ENCODE results near the gene ANKS3. TPM values are rescaled to one million over a fixed set of nuclear protein-coding genes. Genes with fewer than 3 reads are reported as not detected.

Gene ANKS3
- total RNA-seq, 6 experiments from 2014 or later, result 16.7 to 23.1 (median 19.7) TPM

DNA sequence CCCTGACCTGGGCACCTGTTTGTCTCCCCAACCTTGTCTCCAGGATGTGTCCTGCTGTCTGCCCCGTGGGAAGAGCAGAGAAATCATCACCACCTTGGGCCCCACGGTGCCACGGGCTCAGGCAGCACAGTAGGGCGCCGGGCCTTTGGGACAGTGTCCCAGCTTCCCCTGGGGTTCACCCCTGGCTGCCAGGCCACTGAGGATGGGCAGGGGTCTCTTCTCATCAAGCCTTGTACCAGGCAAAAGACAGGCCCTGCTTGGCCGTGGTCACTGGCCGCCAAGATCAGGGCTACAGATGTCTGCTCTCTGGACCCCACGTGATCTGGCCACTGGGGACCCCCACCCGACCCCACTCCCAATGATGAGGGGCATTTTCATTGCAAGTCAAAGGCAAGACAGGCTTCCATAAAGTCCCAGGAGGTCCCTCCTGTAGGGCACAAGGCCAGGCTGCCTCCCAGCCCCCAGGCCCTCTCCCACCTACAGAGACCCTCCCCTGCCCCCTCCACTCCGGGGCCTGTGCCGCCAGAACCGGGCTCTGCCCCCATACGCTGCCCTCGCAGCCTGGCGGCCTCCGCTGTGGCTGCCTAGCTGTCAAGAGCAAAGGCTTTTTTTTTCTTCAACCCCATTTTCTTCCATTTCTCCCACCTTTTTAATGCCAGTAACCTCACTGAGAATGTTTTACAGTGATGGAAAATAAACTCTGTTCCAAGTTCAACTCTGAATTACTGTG is 14.8 kb upstream of the ANKS3 start:
- Mint-ChIP-seq H3K4me3 (no peak overlapping the region), H3K4me1 (ENCODE audit: low read depth) (peaks cover under 1% of the 10 kb centered on the region)
- no peak for DNase-seq

DNA sequence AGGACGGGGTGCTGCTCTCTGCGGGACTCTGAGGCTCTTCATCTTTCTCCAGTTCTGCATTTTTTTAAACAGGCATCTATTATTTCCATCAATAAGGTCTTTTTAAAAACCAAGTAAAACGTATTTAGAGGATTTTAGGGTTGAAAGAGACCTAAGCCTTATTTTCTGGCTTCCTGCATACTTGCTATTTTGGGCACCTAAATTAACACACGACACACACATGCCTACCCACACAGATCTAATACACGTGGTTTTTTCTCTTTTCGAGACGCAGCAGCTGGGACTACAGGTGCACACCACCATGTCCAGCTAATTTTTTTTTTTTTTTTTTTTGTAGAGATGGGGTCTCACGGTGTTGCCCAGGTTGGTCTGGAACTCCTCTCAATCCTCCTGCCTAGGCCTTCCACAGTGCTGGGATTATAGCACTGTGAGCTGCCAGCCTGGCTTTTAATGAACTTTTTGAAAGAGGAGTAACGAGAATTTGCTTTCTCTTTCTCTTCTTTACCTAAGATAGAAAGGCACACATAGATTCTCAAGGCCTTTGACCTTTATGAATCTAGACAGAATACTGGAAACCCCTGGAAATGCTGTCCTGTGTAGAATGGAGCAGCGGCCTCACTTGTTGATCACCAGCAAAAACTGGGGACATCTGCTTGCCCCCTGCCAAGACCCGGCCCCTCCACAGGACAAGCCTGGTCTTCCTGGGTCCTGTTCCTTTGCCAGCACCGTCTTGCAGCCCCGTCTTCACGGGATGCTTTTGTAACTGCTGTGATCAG is 14.0 kb upstream of the ANKS3 start:
- Mint-ChIP-seq H3K4me1 (ENCODE audit: low read depth) (peaks cover 8% of the 10 kb centered on the region), H3K9me3 (no peaks in the 10 kb centered on the region)

More for the DNA sequence above, 14.8 kb upstream of the ANKS3 start:
- Mint-ChIP-seq H3K9me3 (no peaks in the 10 kb centered on the region), H3K36me3 (ENCODE audit: low read depth) (no peaks in the 10 kb centered on the region), H3K27ac (no peak overlapping the region), H3K27me3 (ENCODE audit: insufficient read depth) (no peaks in the 10 kb centered on the region)
- TF ChIP-seq, protein P1, sequence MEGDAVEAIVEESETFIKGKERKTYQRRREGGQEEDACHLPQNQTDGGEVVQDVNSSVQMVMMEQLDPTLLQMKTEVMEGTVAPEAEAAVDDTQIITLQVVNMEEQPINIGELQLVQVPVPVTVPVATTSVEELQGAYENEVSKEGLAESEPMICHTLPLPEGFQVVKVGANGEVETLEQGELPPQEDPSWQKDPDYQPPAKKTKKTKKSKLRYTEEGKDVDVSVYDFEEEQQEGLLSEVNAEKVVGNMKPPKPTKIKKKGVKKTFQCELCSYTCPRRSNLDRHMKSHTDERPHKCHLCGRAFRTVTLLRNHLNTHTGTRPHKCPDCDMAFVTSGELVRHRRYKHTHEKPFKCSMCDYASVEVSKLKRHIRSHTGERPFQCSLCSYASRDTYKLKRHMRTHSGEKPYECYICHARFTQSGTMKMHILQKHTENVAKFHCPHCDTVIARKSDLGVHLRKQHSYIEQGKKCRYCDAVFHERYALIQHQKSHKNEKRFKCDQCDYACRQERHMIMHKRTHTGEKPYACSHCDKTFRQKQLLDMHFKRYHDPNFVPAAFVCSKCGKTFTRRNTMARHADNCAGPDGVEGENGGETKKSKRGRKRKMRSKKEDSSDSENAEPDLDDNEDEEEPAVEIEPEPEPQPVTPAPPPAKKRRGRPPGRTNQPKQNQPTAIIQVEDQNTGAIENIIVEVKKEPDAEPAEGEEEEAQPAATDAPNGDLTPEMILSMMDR (IDR thresholded peaks at IDR 0.05), result no peak

DNA sequence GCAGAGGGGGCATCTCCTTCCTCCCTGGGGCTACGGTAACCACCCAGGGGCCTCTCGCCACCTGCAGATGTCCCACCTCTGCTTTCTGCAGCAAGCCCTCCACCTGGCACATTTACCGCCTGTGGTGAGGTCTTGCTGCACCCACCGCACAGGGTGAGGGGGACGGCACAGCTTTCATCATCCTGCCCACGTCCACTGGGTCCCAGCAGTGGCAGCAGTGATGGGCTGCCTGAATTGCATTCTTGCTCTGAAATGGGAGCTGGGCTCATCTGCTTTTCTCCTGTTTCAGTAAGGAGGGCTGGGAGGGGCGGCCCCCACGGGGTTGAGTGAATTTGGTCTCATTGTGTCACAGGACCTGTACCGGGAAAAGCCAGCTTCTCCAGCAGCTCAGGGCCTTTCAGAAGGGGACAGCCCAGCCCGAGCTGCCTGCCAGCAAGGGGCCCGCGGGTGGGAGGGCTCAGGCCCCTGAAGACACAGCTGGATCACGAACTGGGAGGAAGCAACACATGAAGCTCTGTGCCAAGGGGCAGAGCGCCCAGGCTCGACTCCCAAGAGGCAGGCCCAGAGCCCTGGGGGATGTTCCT is 13.0 kb upstream of the ANKS3 start:
- Mint-ChIP-seq H3K4me3 (no peak overlapping the region), H3K9me3 (no peaks in the 10 kb centered on the region), H3K27ac (no peak overlapping the region), H3K4me1 (ENCODE audit: low read depth) (peaks cover 12% of the 10 kb centered on the region), H3K36me3 (ENCODE audit: low read depth) (no peaks in the 10 kb centered on the region), H3K27me3 (ENCODE audit: insufficient read depth) (no peaks in the 10 kb centered on the region; the same call in 1 of the 2 replicates)
- no peak for DNase-seq
- TF ChIP-seq, protein P1 (IDR thresholded peaks at IDR 0.05), result no peak

More for the DNA sequence above, 14.0 kb upstream of the ANKS3 start:
- no peak overlapping the region for H3K27ac Mint-ChIP-seq
- no peak for DNase-seq
- H3K36me3 Mint-ChIP-seq (ENCODE audit: low read depth), result no peaks in the 10 kb centered on the region
- no peak overlapping the region for H3K4me3 Mint-ChIP-seq
- TF ChIP-seq, protein P1 (IDR thresholded peaks at IDR 0.05), result no peak
- H3K27me3 Mint-ChIP-seq (ENCODE audit: insufficient read depth), result no peaks in the 10 kb centered on the region

DNA sequence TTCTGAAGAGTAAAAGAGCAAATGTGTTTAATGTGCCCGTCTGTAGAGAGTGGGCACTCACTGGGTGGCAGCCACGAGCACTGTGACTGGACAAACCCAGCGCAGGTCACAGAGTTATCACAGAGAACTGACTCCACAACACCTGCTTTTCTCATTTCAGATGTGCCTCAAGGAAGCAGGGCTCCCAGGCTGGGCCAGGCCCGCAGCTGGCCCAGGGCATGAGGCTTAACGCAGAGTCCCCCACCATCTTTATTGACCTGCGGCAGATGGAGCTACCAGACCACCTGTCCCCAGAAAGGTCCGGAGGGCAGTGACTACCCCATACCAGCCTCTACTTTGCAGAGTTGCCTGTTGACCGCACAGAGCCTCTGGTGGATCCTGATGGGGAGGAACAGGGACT is 12.1 kb upstream of the ANKS3 start:
- H3K27ac Mint-ChIP-seq, result no peak overlapping the region; the same call in 1 of the 2 replicates
- TF ChIP-seq, protein P1 (IDR thresholded peaks at IDR 0.05), result no peak
- H3K9me3 Mint-ChIP-seq, result no peaks in the 10 kb centered on the region
- no peak overlapping the region for H3K4me3 Mint-ChIP-seq
- no peaks in the 10 kb centered on the region; the same call in 1 of the 2 replicates for H3K27me3 Mint-ChIP-seq (ENCODE audit: insufficient read depth)
- DNase-seq, result no peak
- peaks cover 12% of the 10 kb centered on the region for H3K4me1 Mint-ChIP-seq (ENCODE audit: low read depth)
- H3K36me3 Mint-ChIP-seq (ENCODE audit: low read depth), result no peaks in the 10 kb centered on the region

- DNase-seq, result no peak
- Mint-ChIP-seq H3K27me3 (ENCODE audit: insufficient read depth) (no peaks in the 10 kb centered on the region; the same call in 1 of the 2 replicates), H3K9me3 (no peaks in the 10 kb centered on the region), H3K4me3 (no peak overlapping the region), H3K27ac (no peak overlapping the region), H3K36me3 (ENCODE audit: low read depth) (no peaks in the 10 kb centered on the region), H3K4me1 (ENCODE audit: low read depth) (peaks cover 12% of the 10 kb centered on the region)
- TF ChIP-seq, protein P1 (IDR thresholded peaks at IDR 0.05), result no peak
These were observed 11.2 kb upstream of the ANKS3 start for GRCh38 chr16:4745274-4745569.

All from HFFc6 (cell line).